H1 (cell line): ENCODE data around the gene PCCA. TPM values are rescaled to one million over a fixed set of nuclear protein-coding genes. Genes with fewer than 3 reads are reported as not detected.

Source experiments
- CTCF ChIA-PET: fragments of 300-600 bp; sonication (Branson Sonifier 250); formaldehyde crosslinking; loops from one replicate; lab custom pipeline; 2021; ENCODE audit not compliant: partially characterized antibody; lab: Charles Lee
- POLR2A ChIA-PET: fragments of 300-600 bp; sonication (Branson Sonifier 250); formaldehyde crosslinking; loops from one replicate; lab custom pipeline; 2021; ENCODE audit warnings: inconsistent platforms; ENCODE audit not compliant: partially characterized antibody; lab: Charles Lee
- DNase-seq, 2 experiments: peaks; one replicate each; pipeline versions ENCODE4 v3.0.0 to v3.0.0-alpha.2; 2010 to 2022; ENCODE audit warnings: low spot score in 2 of 2, low read depth in 1 of 2, mixed read lengths in 1 of 2
- FAIRE-seq: peaks from 2 replicates; lab custom pipeline; 2011; peaks lifted over from hg19 to GRCh38; lab: Jason Lieb, UNC
- H2AFZ ChIP-seq: 2 replicates; pipeline ENCODE4 v1.8.1; 2012; ENCODE audit warnings: low read length, inconsistent platforms
- H2AK5ac ChIP-seq: 2 replicates; pipeline ENCODE4 v1.6.1; 2013; ENCODE audit warnings: low read depth, low read length
- H2BK120ac ChIP-seq: replicated peaks from 2 replicates; pipeline ENCODE3; 2013; ENCODE audit warnings: low read depth, low read length, inconsistent platforms
- H2BK12ac ChIP-seq: 2 replicates; pipeline ENCODE4 v1.6.1; 2013; ENCODE audit warnings: low read depth, low read length
- H2BK15ac ChIP-seq: 2 replicates; pipeline ENCODE4 v1.6.1; 2013; ENCODE audit warnings: low read length
- H2BK20ac ChIP-seq: 2 replicates; pipeline ENCODE4 v1.6.1; 2013; ENCODE audit warnings: low read length
- H2BK5ac ChIP-seq: 2 replicates; pipeline ENCODE4 v1.6.1; 2013; ENCODE audit warnings: low read depth, low read length
- H3K14ac ChIP-seq: 2 replicates; pipeline ENCODE4 v1.6.1; 2013; ENCODE audit warnings: inconsistent platforms; ENCODE audit not compliant: insufficient read length
- H3K18ac ChIP-seq: 2 replicates; pipeline ENCODE4 v1.6.1; 2013; ENCODE audit warnings: low read length; ENCODE audit errors: extremely low read depth
- H3K23ac ChIP-seq: 2 replicates; pipeline ENCODE4 v1.6.1; 2013; ENCODE audit warnings: inconsistent platforms; ENCODE audit not compliant: insufficient read length
- H3K23me2 ChIP-seq: 2 replicates; pipeline ENCODE4 v1.6.1; 2013; ENCODE audit warnings: low read depth, low read length
- H3K27ac ChIP-seq: 2 replicates; pipeline ENCODE4 v1.6.1; 2011; ENCODE audit warnings: low read depth, low read length, inconsistent platforms
- H3K27me3 ChIP-seq, 4 experiments: replicated peaks in 1 of 4; 1 replicate in 1 of 4; 2 replicates in 3 of 4; pipeline versions ENCODE4 v1.6.1 to v1.8.1; 2011 to 2013; ENCODE audit warnings: low read length in 3 of 4, mild to moderate bottlenecking in 3 of 4, inconsistent platforms in 2 of 4, mixed read lengths in 2 of 4, moderate library complexity in 1 of 4; ENCODE audit not compliant: control insufficient read depth in 3 of 4, insufficient read depth in 3 of 4; ENCODE audit errors: extremely low read depth in 1 of 4
- H3K36me3 ChIP-seq, 4 experiments: 2 replicates each; pipeline versions ENCODE4 v1.6.1 to v1.8.1; 2011 to 2013; ENCODE audit warnings: mild to moderate bottlenecking in 4 of 4, low read length in 3 of 4, moderate library complexity in 2 of 4, control low read depth in 1 of 4, inconsistent platforms in 1 of 4; ENCODE audit not compliant: insufficient read depth in 4 of 4, control insufficient read depth in 2 of 4
- H3K4ac ChIP-seq: replicated peaks from 2 replicates; pipeline ENCODE3; 2013; ENCODE audit warnings: low read length, low read depth, mixed read lengths, inconsistent platforms; ENCODE audit not compliant: insufficient read length
- H3K4me1 ChIP-seq, 4 experiments: replicated peaks in 1 of 4; 1 replicate in 1 of 4; 2 replicates in 3 of 4; pipeline versions ENCODE4 v1.6.1 to v1.8.1; 2011 to 2013; ENCODE audit warnings: low read length in 3 of 4, inconsistent platforms in 2 of 4, mixed read lengths in 1 of 4; ENCODE audit not compliant: insufficient read depth in 4 of 4, control insufficient read depth in 3 of 4
- H3K4me2 ChIP-seq, 2 experiments: 2 replicates each; pipeline versions ENCODE4 v1.6.1 to v1.8.1; 2011 to 2013; ENCODE audit warnings: low read depth in 2 of 2, low read length in 2 of 2, control low read depth in 1 of 2, inconsistent platforms in 1 of 2, mild to moderate bottlenecking in 1 of 2; ENCODE audit not compliant: insufficient read depth in 1 of 2
- H3K4me3 ChIP-seq, 4 experiments: fragments of 200-600, 300-600 bp in 1 of 4; sonication (generic), shearing (Covaris generic), sonication (Bioruptor Twin) in 1 of 4; 2 replicates each; pipeline versions ENCODE4 v1.5.1 to v1.8.1; 2011 to 2016; ENCODE audit warnings: low read length in 4 of 4, low read depth in 3 of 4, control low read depth in 2 of 4, inconsistent platforms in 2 of 4, mild to moderate bottlenecking in 2 of 4, mixed read lengths in 1 of 4, moderate library complexity in 1 of 4; ENCODE audit not compliant: insufficient read depth in 2 of 4; ENCODE audit errors: extremely low read depth in 1 of 4
- H3K56ac ChIP-seq: replicated peaks from 2 replicates; pipeline ENCODE3; 2013; ENCODE audit warnings: low read depth, mild to moderate bottlenecking, mixed read lengths, low read length, inconsistent platforms; ENCODE audit not compliant: insufficient read length
- H3K79me1 ChIP-seq: 2 replicates; pipeline ENCODE4 v1.6.1; 2013; ENCODE audit warnings: low read depth, low read length, control low read depth
- H3K79me2 ChIP-seq, 2 experiments: 2 replicates each; pipeline versions ENCODE4 v1.6.1 to v1.8.1; 2012 to 2013; ENCODE audit warnings: low read length in 2 of 2, mild to moderate bottlenecking in 2 of 2, inconsistent platforms in 1 of 2; ENCODE audit not compliant: insufficient read depth in 2 of 2, control insufficient read depth in 1 of 2
- H3K9ac ChIP-seq, 4 experiments: replicated peaks in 1 of 4; 1 replicate in 1 of 4; 2 replicates in 3 of 4; pipeline versions ENCODE4 v1.6.1 to v1.8.1; 2011 to 2013; ENCODE audit warnings: low read depth in 3 of 4, low read length in 3 of 4, control low read depth in 2 of 4, mild to moderate bottlenecking in 2 of 4, moderate library complexity in 2 of 4, inconsistent platforms in 1 of 4; ENCODE audit errors: extremely low read depth in 1 of 4
- H3K9me3 ChIP-seq, 2 experiments: 2 replicates each; pipeline versions ENCODE4 v1.6.1 to v1.8.1; 2012 to 2013; ENCODE audit warnings: mild to moderate bottlenecking in 2 of 2, moderate library complexity in 2 of 2, control low read depth in 1 of 2, inconsistent platforms in 1 of 2, low read depth in 1 of 2, low read length in 1 of 2, mixed read lengths in 1 of 2; ENCODE audit not compliant: insufficient read depth in 2 of 2
- H4K20me1 ChIP-seq, 2 experiments: replicated peaks in 1 of 2; 2 replicates each; pipeline versions ENCODE3 to v1.8.1; 2011 to 2013; ENCODE audit warnings: inconsistent platforms in 2 of 2, low read length in 2 of 2, mild to moderate bottlenecking in 1 of 2; ENCODE audit not compliant: insufficient read depth in 2 of 2, control insufficient read depth in 1 of 2
- H4K5ac ChIP-seq: 2 replicates; pipeline ENCODE4 v1.6.1; 2013; ENCODE audit warnings: low read length, low read depth, mixed read lengths, inconsistent platforms; ENCODE audit not compliant: insufficient read length
- H4K8ac ChIP-seq: 2 replicates; pipeline ENCODE4 v1.8.0; 2013; ENCODE audit warnings: mild to moderate bottlenecking, moderate library complexity, low read length, inconsistent platforms; ENCODE audit not compliant: insufficient read depth; ENCODE audit errors: extremely low read depth
- H4K91ac ChIP-seq: replicated peaks from 2 replicates; pipeline ENCODE3; 2013; ENCODE audit warnings: low read length, mixed read lengths, inconsistent platforms; ENCODE audit not compliant: insufficient read length
- CBX5 ChIP-seq: fragments of 300-800, 300-1000 bp; sonication (generic); IDR thresholded peaks from 2 replicates; pipeline ENCODE4 v1.7.1; 2016; ENCODE audit warnings: antibody characterized with exemption, low read length, low read depth
- JUN ChIP-seq: IDR thresholded peaks from 2 replicates; pipeline ENCODE4 v1.6.1; 2011; ENCODE audit warnings: low read depth, mild to moderate bottlenecking, improper control_type of control experiment, low read length
- KDM5A ChIP-seq: fragments of 200-600 bp; IDR thresholded peaks from 2 replicates; pipeline ENCODE4 v1.7.1; 2012; ENCODE audit warnings: mild to moderate bottlenecking, low read length, inconsistent platforms, mixed read lengths
- NANOG ChIP-seq: IDR thresholded peaks from 2 replicates; pipeline ENCODE4 v1.6.1; 2011; ENCODE audit warnings: low read length, low read depth, mild to moderate bottlenecking, inconsistent platforms; ENCODE audit not compliant: insufficient read depth, poor library complexity, severe bottlenecking
- RAD21 ChIP-seq, 2 experiments: IDR thresholded peaks in 1 of 2; conservative IDR thresholded peaks in 1 of 2; 2 replicates each; pipeline ENCODE4 v1.6.1; 2011; ENCODE audit warnings: low read depth in 2 of 2, low read length in 2 of 2, improper control_type of control experiment in 1 of 2, inconsistent platforms in 1 of 2, mild to moderate bottlenecking in 1 of 2, moderate library complexity in 1 of 2
- WGBS, 2 experiments: shearing (Covaris generic) in 1 of 2; methylation state at CpG; one replicate each; pipeline versions ENCODE4 v1.1.6 to v1.1.7; 2013 to 2015; ENCODE audit warnings: low lambda C conversion rate in 2 of 2, mixed read lengths in 2 of 2, inconsistent platforms in 1 of 2, low coverage in 1 of 2, missing lambda C conversion rate in 1 of 2; ENCODE audit not compliant: insufficient replicate concordance in 2 of 2, insufficient coverage in 1 of 2, insufficient read length in 1 of 2; ENCODE audit errors: extremely low coverage in 1 of 2, missing lambda C conversion rate in 1 of 2; 5-methylcytosine and 5-hydroxymethylcytosine counted together
- polyA plus RNA-seq, 7 experiments: library from polyadenylated mRNA; depleted of rRNA in 3 of 7; stranded (reverse) in 5 of 7; unstranded in 2 of 7; fragments of >200 nt in 5 of 7; fragments of 200-250 nt in 2 of 7; gene quantifications; 1 replicate in 5 of 7; 2 replicates in 1 of 7; 4 replicates in 1 of 7; pipeline versions ENCODE4 v1.2.1 to v1.2.3, GENCODE V29; 2011 to 2013; ENCODE audit warnings: missing spikeins in 2 of 7, mixed read lengths in 2 of 7
- total RNA-seq: library from RNA; stranded (reverse); fragmentation: NEBNext Ultra II Directional; extraction: Animal tissue kit (Norgen Biotek cat#: 25700); gene quantifications from 2 replicates; pipeline ENCODE4 v1.2.1, GENCODE V29; 2021
- TF ChIP-seq, protein P1 (sequence below): IDR thresholded peaks from 2 replicates; pipeline ENCODE4 v1.6.1; 2011; ENCODE audit warnings: low read length, improper control_type of control experiment

Gene PCCA
- total and polyA plus RNA-seq, 2 of the 8 experiments (the other 6 are each of a cell fraction or from before 2014, with no cell fraction given), result 18.4 to 49.8 TPM

DNA sequence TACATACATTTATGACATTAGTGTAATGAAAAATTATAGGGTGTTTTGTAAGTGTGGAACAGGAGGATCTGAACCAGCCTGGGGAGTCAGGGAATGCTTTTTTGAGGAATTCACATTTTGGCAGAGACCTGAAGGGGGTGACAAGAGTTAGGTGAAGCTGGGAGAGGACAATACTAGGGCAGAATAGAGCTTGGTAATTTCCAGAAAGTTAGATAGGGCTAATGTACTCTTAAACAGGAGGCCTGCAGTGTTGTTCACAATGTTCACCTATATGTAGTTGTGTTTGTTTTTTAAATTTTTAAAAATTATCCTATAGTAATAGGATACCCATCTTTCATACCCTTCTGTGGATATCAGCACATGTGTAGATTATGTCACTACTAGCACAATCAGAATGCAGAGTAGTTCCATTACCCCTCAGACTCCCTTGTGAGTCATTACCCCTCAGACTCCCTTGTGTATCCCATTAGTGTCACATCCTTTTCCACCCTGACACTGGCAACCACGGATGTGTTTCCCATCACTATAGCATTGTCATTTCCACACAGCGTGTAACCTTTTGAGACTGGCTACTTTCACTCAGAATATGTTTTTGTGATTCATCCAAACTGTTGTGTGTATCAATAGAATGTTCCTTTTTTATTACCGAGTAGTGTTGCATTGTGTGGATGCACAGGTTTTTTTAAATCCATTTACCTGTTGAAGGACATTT, 43.1 kb downstream of the PCCA start:
- no peak for TF ChIP-seq NANOG
- TF ChIP-seq CBX5, result no peak
- no peak for TF ChIP-seq KDM5A
- TF ChIP-seq, protein P1, sequence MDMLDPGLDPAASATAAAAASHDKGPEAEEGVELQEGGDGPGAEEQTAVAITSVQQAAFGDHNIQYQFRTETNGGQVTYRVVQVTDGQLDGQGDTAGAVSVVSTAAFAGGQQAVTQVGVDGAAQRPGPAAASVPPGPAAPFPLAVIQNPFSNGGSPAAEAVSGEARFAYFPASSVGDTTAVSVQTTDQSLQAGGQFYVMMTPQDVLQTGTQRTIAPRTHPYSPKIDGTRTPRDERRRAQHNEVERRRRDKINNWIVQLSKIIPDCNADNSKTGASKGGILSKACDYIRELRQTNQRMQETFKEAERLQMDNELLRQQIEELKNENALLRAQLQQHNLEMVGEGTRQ, result no peak
- TF ChIP-seq JUN, result no peak
- peak; percentile 13 to 24; a peak in 1 of 4 replicates for TF ChIP-seq RAD21 (IDR thresholded peaks at IDR 0.05 in 1 of 2, conservative IDR thresholded peaks at IDR 0.05 in 1 of 2; ENCODE audit: low read depth in 2 of 2, low read length in 2 of 2)

More for the DNA sequence above, 43.1 kb downstream of the PCCA start:
- Histone ChIP-seq H3K4ac (no peak overlapping the region), H4K20me1 (peaks cover 0 to 2% of the 10 kb centered on the region in 2 experiments), H2BK12ac (no peak overlapping the region), H3K4me3 (no peak overlapping the region), H3K79me1 (no peaks in the 10 kb centered on the region; the same call in 1 of the 2 replicates), H4K8ac (no peak overlapping the region), H3K27me3 (no peaks in the 10 kb centered on the region), H3K9me3 (no peaks in the 10 kb centered on the region), H2BK120ac (no peak overlapping the region), H3K79me2 (peaks cover 0 to 36% of the 10 kb centered on the region in 2 experiments; a peak in 3 of 4 replicates), H2BK20ac (no peak overlapping the region), H3K9ac (no peak overlapping the region), H3K23me2 (no peaks in the 10 kb centered on the region), H2AK5ac (0 out of 2 replicates have a peak overlapping the region, but pooled peaks have one; percentile 28), H3K56ac (no peak overlapping the region), H3K4me2 (no peak overlapping the region), H2BK5ac (no peak overlapping the region), H2AFZ (no peak overlapping the region), H3K14ac (no peak overlapping the region), H3K23ac (no peak overlapping the region), H3K36me3 (no peaks in the 10 kb centered on the region), H3K27ac (no peak overlapping the region), H4K5ac (no peak overlapping the region), H4K91ac (no peak overlapping the region), H3K18ac (no peak overlapping the region), H3K4me1 (peaks cover 2 to 5% (median 3%) of the 10 kb centered on the region in 4 experiments; a peak in 2 of 7 replicates), H2BK15ac (0 out of 2 replicates have a peak overlapping the region, but pooled peaks have one; percentile 12)
- CTCF ChIA-PET, result interaction anchor here (1.2 kb wide), 2 partner anchors 18 to 23 kb away, joined by 3 read pairs; no protein-coding TSS in a partner anchor
- POLR2A ChIA-PET, result no interaction called here
- 87% methylated on average over 3 of the region's 3 CpGs; no CpG with 5 or more reads in 1 of the 2 experiments for WGBS, 2 experiments
- FAIRE-seq (no peak), DNase-seq (no peak)
